ENCODE data around the gene GSAP. TPM values are rescaled to one million over a fixed set of nuclear protein-coding genes. Genes with fewer than 3 reads are reported as not detected.

Gene GSAP
- total RNA-seq, 6 experiments from 2014 or later = 14.1 to 34.6 (median 26.5) TPM

DNA sequence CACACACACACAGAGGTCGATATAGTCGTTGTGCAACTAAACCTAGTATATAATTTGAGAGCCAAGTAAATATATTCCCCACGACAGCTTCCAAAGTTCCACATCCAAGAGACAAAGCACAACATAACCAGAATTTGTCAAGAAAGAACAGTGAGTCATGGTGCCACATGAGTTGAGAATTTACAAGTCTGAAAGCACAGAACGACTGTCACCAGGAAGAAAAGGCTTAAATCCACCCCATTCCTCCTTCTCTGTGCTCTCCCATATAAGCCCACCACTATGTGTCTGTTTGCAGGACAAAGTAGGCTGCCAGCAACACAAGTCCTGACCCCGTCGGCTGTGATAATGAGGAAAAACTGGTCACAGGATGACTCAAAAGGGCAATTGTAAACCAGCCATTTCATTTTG, 32.8 kb downstream of the GSAP start:
- 22% methylated on average over 6 of the region's 6 CpGs for WGBS (ENCODE audit: insufficient coverage, low coverage, low lambda C conversion rate, missing lambda C conversion rate)
- intact Hi-C loops (cut with DNase I) = no loop called here

DNA sequence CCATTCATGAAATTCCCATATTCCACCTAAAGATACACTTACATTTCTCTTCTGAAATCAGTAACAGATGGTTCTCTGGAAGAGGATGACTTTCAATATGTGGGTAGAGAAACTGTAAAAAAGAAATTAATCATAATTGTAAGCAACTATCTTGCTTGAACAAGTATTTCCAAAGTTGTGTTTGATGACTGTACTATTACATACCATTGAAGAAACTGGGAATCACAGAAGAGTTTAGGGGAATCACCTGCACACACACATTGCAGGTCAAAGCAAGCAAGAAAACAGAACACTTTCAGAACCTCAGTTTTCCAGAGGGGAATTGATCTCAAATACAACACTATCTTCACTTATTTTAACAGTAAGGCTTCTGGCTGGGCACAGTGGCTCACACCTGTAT, 33.6 kb downstream of the GSAP start:
- Histone ChIP-seq H3K36me3 (peaks cover 0 to 4% (median 0%) of the 10 kb centered on the region in 4 donors), H3K27ac (no peak overlapping the region), H3K4me3 (no peak overlapping the region), H3K27me3 (no peaks in the 10 kb centered on the region), H3K4me1 (peaks cover 0 to 26% (median 6%) of the 10 kb centered on the region in 4 donors), H3K9me3 (no peaks in the 10 kb centered on the region)
- no peak for DNase-seq
- intact Hi-C loops (cut with DNase I) = no loop called here
- no peak for ATAC-seq
- no peak for TF ChIP-seq POLR2A (IDR thresholded peaks at IDR 0.05)
- TF ChIP-seq, protein P1, sequence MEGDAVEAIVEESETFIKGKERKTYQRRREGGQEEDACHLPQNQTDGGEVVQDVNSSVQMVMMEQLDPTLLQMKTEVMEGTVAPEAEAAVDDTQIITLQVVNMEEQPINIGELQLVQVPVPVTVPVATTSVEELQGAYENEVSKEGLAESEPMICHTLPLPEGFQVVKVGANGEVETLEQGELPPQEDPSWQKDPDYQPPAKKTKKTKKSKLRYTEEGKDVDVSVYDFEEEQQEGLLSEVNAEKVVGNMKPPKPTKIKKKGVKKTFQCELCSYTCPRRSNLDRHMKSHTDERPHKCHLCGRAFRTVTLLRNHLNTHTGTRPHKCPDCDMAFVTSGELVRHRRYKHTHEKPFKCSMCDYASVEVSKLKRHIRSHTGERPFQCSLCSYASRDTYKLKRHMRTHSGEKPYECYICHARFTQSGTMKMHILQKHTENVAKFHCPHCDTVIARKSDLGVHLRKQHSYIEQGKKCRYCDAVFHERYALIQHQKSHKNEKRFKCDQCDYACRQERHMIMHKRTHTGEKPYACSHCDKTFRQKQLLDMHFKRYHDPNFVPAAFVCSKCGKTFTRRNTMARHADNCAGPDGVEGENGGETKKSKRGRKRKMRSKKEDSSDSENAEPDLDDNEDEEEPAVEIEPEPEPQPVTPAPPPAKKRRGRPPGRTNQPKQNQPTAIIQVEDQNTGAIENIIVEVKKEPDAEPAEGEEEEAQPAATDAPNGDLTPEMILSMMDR (IDR thresholded peaks at IDR 0.05) = no peak

More for the DNA sequence above, 32.8 kb downstream of the GSAP start:
- H3K9me3 ChIP-seq = no peaks in the 10 kb centered on the region
- H3K4me1 ChIP-seq = peaks cover 0 to 23% (median 6%) of the 10 kb centered on the region in 4 donors
- ATAC-seq (peak; percentile 73 to 88 (median 78)), DNase-seq (no peak)
- peaks cover 0 to 2% (median 0%) of the 10 kb centered on the region in 4 donors for H3K36me3 ChIP-seq
- H3K27me3 ChIP-seq = no peaks in the 10 kb centered on the region
- H3K4me3 ChIP-seq = no peak overlapping the region
- peak; percentile 18 for TF ChIP-seq POLR2A (IDR thresholded peaks at IDR 0.05)
- TF ChIP-seq, protein P1 (IDR thresholded peaks at IDR 0.05) = no peak
- H3K27ac ChIP-seq = peak overlapping the region in 2 of 3 donors; percentile 55 to 63

DNA sequence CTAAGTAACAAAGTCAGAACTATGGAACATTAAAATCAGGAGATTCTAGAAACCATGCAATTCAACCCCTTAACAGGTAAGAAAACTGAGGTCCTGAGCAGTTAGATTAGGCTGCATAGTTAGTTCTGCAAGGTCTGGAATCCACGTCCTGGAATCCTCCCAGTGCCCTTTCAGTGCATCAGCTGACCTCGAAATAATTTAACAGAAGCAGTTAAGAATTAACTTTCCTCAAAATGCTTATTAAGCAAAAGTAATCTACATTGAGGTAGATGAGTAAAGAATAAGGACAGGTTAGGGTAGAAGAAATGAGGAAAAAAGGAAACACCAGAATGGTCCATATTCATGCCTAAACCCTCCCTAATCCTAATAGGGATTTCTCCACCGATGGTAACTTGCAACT, 37.6 kb downstream of the GSAP start:
- Histone ChIP-seq H3K27me3 (no peaks in the 10 kb centered on the region), H3K9me3 (no peaks in the 10 kb centered on the region), H3K4me3 (no peak overlapping the region), H3K36me3 (peaks cover 0 to 13% (median 6%) of the 10 kb centered on the region in 4 donors), H3K4me1 (peaks cover 0 to 14% (median under 1%) of the 10 kb centered on the region in 4 donors), H3K27ac (no peak overlapping the region)
- intact Hi-C loops (cut with DNase I) = no loop called here
- ATAC-seq = peak; percentile 61 to 76 (median 62)
- DNase-seq = no peak
- TF ChIP-seq, protein P1 (IDR thresholded peaks at IDR 0.05) = no peak
- TF ChIP-seq POLR2A (IDR thresholded peaks at IDR 0.05) = no peak
- 20% methylated on average over 3 of the region's 3 CpGs for WGBS (ENCODE audit: insufficient coverage, low coverage, low lambda C conversion rate, missing lambda C conversion rate)

- TF ChIP-seq, protein P1 (IDR thresholded peaks at IDR 0.05) = no peak
- TF ChIP-seq POLR2A (IDR thresholded peaks at IDR 0.05) = no peak
Measured at GRCh38 chr7:77370606-77371005, 45.5 kb downstream of the GSAP start.

GRCh38 chr7:77368974-77369373, 47.2 kb downstream of the GSAP start:
- peaks cover 0 to 13% (median 8%) of the 10 kb centered on the region in 4 donors for H3K36me3 ChIP-seq

More at GRCh38 chr7:77370606-77371005, 45.5 kb downstream of the GSAP start:
- 80% methylated on average over 1 of the region's 1 CpG for WGBS (ENCODE audit: insufficient coverage, low coverage, low lambda C conversion rate, missing lambda C conversion rate)
- Histone ChIP-seq H3K9me3 (no peaks in the 10 kb centered on the region), H3K4me3 (no peak overlapping the region), H3K4me1 (no peaks in the 10 kb centered on the region), H3K27me3 (no peaks in the 10 kb centered on the region), H3K27ac (no peak overlapping the region), H3K36me3 (peaks cover 0 to 13% (median 10%) of the 10 kb centered on the region in 4 donors)
- ATAC-seq = no peak
- intact Hi-C loops (cut with DNase I) = no loop called here
- DNase-seq = no peak

More at GRCh38 chr7:77368974-77369373, 47.2 kb downstream of the GSAP start:
- no peaks in the 10 kb centered on the region for H3K9me3 ChIP-seq
- H3K4me1 ChIP-seq = no peaks in the 10 kb centered on the region
- DNase-seq (no peak), ATAC-seq (peak; percentile 56 to 75 (median 68))
- 57% methylated on average over 2 of the region's 2 CpGs for WGBS (ENCODE audit: insufficient coverage, low coverage, low lambda C conversion rate, missing lambda C conversion rate)
- TF ChIP-seq, protein P1 (IDR thresholded peaks at IDR 0.05) = peak in 2 of 4 donors; percentile 26 to 41
- TF ChIP-seq POLR2A (IDR thresholded peaks at IDR 0.05) = no peak
- H3K27me3 ChIP-seq = no peaks in the 10 kb centered on the region
- no peak overlapping the region for H3K4me3 ChIP-seq
- H3K27ac ChIP-seq = no peak overlapping the region
- intact Hi-C loops (cut with DNase I) = no loop called here

Measured in right lobe of liver (tissue), 6 donors.